Hepatic stellate cell (primary cell): Measurements from ENCODE around the gene FOXC1.
A peak's percentile ranks its signal among the peaks of the same experiment; 100 is the strongest.

Experiments
- DNase-seq: peaks from one replicate; pipeline ENCODE4 v3.0.0; 2011; ENCODE audit warnings: low spot score

The FOXC1 gene

GRCh38 chr6:1624058-1624850, 14.5 kb downstream of the FOXC1 start:
- no peak for DNase-seq

- peak; percentile 76 for DNase-seq
These were observed 15.4 kb downstream of the FOXC1 start for GRCh38 chr6:1624851-1625781.

GRCh38 chr6:1625794-1626435, 16.2 kb downstream of the FOXC1 start:
- DNase-seq = no peak

- DNase-seq = no peak
These were observed 16.8 kb downstream of the FOXC1 start for GRCh38 chr6:1626481-1626880.

GRCh38 chr6:1627827-1628560, 18.3 kb downstream of the FOXC1 start:
- DNase-seq = no peak

GRCh38 chr6:1629316-1629715, 19.6 kb downstream of the FOXC1 start:
- DNase-seq = no peak

GRCh38 chr6:1630212-1630770, 20.6 kb downstream of the FOXC1 start:
- no peak for DNase-seq

- DNase-seq = no peak
These were observed 21.1 kb downstream of the FOXC1 start for GRCh38 chr6:1630771-1631217.

GRCh38 chr6:1631251-1631650, 21.5 kb downstream of the FOXC1 start:
- DNase-seq = no peak

- DNase-seq = no peak
These were observed 23.8 kb downstream of the FOXC1 start for GRCh38 chr6:1633366-1634021.

- no peak for DNase-seq
These were observed 24.4 kb downstream of the FOXC1 start for GRCh38 chr6:1634081-1634480.

- no peak for DNase-seq
These were observed 25.7 kb downstream of the FOXC1 start for GRCh38 chr6:1635305-1636010.

GRCh38 chr6:1636272-1636825, 26.6 kb downstream of the FOXC1 start:
- no peak for DNase-seq

GRCh38 chr6:1636971-1637871, 27.5 kb downstream of the FOXC1 start:
- DNase-seq = no peak

GRCh38 chr6:1639430-1639829, 29.7 kb downstream of the FOXC1 start:
- DNase-seq = no peak

GRCh38 chr6:1640476-1640875, 30.8 kb downstream of the FOXC1 start:
- no peak for DNase-seq

GRCh38 chr6:1641343-1641885, 31.7 kb downstream of the FOXC1 start:
- DNase-seq = no peak

GRCh38 chr6:1643111-1643510, 33.4 kb downstream of the FOXC1 start:
- no peak for DNase-seq
